GM19324 (cell line): ENCODE results near the gene LCE1C.

Experiments used
- ATAC-seq: cut with Tn5 transposase; IDR thresholded peaks from one replicate; pipeline ENCODE4 v1.9.1; 2021; ENCODE audit warnings: mild to moderate bottlenecking, moderate library complexity; ENCODE audit not compliant: unreplicated experiment, low FRiP score

LCE1C gene

DNA sequence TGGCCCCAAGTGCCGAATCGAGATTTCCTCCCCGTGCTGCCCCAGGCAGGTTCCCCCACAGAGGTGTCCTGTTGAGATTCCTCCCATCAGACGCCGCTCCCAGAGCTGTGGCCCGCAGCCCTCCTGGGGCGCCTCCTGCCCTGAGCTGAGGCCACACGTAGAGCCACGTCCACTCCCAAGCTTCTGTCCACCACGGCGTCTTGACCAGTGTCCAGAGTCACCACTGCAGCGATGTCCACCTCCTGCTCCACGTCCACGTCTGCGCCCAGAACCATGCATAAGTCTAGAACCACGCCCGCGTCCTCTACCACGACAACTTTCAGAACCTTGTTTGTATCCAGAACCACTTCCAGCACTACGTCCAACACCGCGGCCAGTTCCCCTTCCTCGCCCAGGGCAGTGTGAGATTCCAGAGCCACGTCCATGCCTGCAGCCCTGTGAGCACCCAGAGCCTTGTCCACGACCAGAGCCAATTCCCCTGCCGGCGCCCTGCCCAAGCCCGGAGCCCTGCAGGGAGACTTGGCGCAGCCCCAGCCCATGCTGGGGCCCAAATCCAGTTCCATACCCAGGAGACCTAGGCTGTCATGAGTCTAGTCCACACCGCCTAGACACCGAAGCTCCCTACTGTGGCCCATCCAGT, 45.8 kb downstream of the LCE1C start:
- no peak for ATAC-seq

DNA sequence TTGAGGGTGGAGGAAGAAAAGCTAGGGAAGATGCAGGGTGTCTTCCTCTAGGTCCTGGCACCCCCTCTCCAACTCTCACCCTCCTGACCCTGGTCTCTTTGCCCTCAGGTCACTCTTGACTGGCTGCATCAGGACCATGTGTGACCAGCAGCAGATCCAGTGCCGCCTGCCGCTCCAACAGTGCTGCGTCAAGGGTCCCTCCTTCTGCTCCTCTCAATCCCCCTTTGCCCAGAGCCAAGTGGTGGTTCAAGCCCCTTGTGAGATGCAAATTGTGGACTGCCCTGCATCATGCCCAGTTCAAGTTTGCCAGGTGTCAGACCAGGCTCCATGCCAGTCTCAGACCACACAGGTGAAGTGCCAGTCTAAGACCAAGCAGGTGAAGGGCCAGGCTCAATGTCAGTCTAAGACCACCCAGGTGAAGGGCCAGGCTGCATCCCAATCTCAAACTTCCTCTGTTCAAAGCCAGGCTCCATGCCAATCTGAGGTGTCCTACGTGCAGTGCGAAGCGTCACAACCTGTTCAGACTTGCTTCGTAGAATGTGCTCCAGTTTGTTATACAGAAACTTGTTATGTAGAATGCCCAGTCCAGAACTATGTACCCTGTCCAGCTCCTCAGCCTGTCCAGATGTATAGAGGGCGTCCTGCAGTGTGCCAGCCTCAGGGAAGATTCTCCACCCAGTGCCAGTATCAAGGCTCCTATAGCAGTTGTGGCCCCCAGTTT, 46.8 kb downstream of the LCE1C start:
- no peak for ATAC-seq

DNA sequence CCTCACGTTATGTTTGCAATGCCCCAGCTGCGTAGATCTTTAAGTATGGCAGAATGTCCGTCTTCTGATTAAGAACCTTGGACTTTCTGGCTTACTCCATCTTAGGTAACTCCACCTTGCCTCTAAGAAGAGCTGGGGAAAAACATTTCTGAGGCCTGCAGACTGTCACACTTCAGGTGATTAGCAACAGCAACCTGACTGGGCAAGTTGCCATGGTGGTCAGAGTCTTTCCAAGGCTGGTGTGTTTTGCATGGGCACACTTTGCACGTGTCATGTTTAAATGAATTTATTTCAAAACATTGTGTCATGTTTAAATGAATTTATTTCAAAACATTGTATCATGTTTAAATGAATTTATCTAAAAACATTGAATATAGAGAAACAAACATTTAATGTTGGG, 47.8 kb downstream of the LCE1C start:
- ATAC-seq, result no peak

DNA sequence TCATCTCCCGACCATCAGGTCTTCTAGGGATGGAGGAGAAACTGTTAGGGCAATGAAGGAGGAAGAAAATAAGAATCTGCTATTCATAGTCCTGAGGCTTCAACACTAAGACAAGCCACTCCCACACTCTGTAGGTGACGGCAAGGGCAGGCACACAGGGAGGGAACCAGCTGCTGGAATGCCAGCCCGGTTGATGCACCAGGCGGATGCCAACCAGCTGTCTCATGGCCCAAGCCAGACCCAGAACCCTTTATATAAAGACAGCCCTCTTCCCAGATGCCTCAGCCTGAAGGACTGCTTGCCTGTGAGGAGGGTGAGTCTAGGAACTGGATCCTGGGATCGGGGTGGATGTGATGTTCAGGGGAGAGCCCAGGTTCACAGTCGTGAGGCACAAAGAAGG, 48.7 kb downstream of the LCE1C start, which contains the start of gene KPRP:
Gene KPRP, plus strand, starts transcription at position 279 of the 400 bp plus-strand sequence. CDS start 1,564 bp downstream, outside the sequence.
- no peak for ATAC-seq

DNA sequence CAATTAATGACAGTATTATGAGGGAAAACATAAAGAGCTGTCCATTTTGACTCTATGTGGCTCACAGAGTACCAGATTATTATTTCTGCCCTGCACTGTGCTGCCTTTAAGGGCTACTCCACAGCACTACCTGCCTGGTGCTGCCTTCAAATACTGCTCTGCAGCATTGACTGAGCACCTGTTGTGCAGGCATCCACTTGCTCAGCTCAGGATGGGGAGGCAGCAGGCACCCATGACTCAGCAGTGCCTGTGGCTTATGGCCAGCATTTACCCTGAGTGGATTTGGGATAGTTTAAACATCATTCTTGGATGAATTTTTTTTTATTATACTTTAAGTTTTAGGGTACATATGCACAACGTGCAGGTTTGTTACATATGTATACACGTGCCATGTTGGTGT, 49.6 kb downstream of the LCE1C start:
- ATAC-seq, result no peak
